Stimulated activated naive B cell treated with anti-CD40 and anti-IgM and Interleukin-4, amounts not matched to agents 10 μg/mL and 1 μg/mL and 100 μg/mL, for 72 hours (primary cell): ENCODE data around the gene SCD5.

ENCODE experiments used
- ATAC-seq, 2 donors: fragments of 150-1000 bp; cut with Tn5 transposase; replicated peaks; 2 replicates each; pipeline ENCODE4 v1.10.0; 2021; ENCODE audit warnings: moderate library complexity in 1 of 2
- DNase-seq: peaks from one replicate; pipeline ENCODE4 v3.0.0; 2021
- H3K27ac Mint-ChIP-seq: one replicate; pipeline ENCODE4 v1.8.0; 2022; ENCODE audit warnings: mild to moderate bottlenecking, mixed read lengths
- H3K27me3 Mint-ChIP-seq, 2 donors: one replicate each; pipeline ENCODE4 v1.8.0; 2022; ENCODE audit warnings: mixed read lengths in 2 of 2
- H3K36me3 Mint-ChIP-seq, 2 donors: one replicate each; pipeline ENCODE4 v1.8.0; 2022; ENCODE audit warnings: mixed read lengths in 2 of 2, mild to moderate bottlenecking in 1 of 2
- H3K4me1 Mint-ChIP-seq, 2 donors: one replicate each; pipeline ENCODE4 v1.8.0; 2022; ENCODE audit warnings: mixed read lengths in 2 of 2, mild to moderate bottlenecking in 1 of 2
- H3K4me3 Mint-ChIP-seq, 2 donors: one replicate each; pipeline ENCODE4 v1.8.0; 2022; ENCODE audit warnings: mild to moderate bottlenecking in 2 of 2, mixed read lengths in 2 of 2, moderate library complexity in 1 of 2
- H3K9me3 Mint-ChIP-seq, 2 donors: one replicate each; pipeline ENCODE4 v1.8.0; 2022; ENCODE audit warnings: mixed read lengths in 2 of 2, mild to moderate bottlenecking in 1 of 2

The SCD5 gene

GRCh38 chr4:82618103-82618720 is 180.4 kb downstream of the SCD5 start:
- Mint-ChIP-seq H3K9me3 (no peaks in the 10 kb centered on the region), H3K36me3 (no peaks in the 10 kb centered on the region), H3K27me3 (no peaks in the 10 kb centered on the region), H3K4me1 (no peaks in the 10 kb centered on the region), H3K27ac (no peak overlapping the region), H3K4me3 (no peak overlapping the region)
- DNase-seq (no peak), ATAC-seq (no peak)

- Mint-ChIP-seq H3K27me3 (no peaks in the 10 kb centered on the region), H3K4me3 (no peak overlapping the region), H3K4me1 (no peaks in the 10 kb centered on the region), H3K9me3 (no peaks in the 10 kb centered on the region), H3K36me3 (no peaks in the 10 kb centered on the region), H3K27ac (no peak overlapping the region)
- DNase-seq (no peak), ATAC-seq (no peak)
These were observed 183.7 kb downstream of the SCD5 start for GRCh38 chr4:82614838-82615449.

GRCh38 chr4:82613121-82613520 is 185.5 kb downstream of the SCD5 start:
- DNase-seq (no peak), ATAC-seq (no peak)
- H3K27ac Mint-ChIP-seq: no peak overlapping the region
- H3K36me3 Mint-ChIP-seq: no peaks in the 10 kb centered on the region
- no peak overlapping the region for H3K4me3 Mint-ChIP-seq
- no peaks in the 10 kb centered on the region for H3K27me3 Mint-ChIP-seq
- H3K4me1 Mint-ChIP-seq: no peaks in the 10 kb centered on the region
- H3K9me3 Mint-ChIP-seq: no peaks in the 10 kb centered on the region

- no peak overlapping the region for H3K4me3 Mint-ChIP-seq
- H3K36me3 Mint-ChIP-seq: no peaks in the 10 kb centered on the region
- DNase-seq (no peak), ATAC-seq (no peak)
- H3K9me3 Mint-ChIP-seq: no peaks in the 10 kb centered on the region
- no peaks in the 10 kb centered on the region for H3K4me1 Mint-ChIP-seq
- H3K27me3 Mint-ChIP-seq: no peaks in the 10 kb centered on the region
- H3K27ac Mint-ChIP-seq: no peak overlapping the region
These were observed 186.6 kb downstream of the SCD5 start for GRCh38 chr4:82611982-82612381.

- Mint-ChIP-seq H3K27me3 (no peaks in the 10 kb centered on the region), H3K4me3 (no peak overlapping the region), H3K36me3 (no peaks in the 10 kb centered on the region), H3K4me1 (no peaks in the 10 kb centered on the region), H3K27ac (no peak overlapping the region), H3K9me3 (no peaks in the 10 kb centered on the region)
- ATAC-seq (no peak), DNase-seq (no peak)
These were observed 187.1 kb downstream of the SCD5 start for GRCh38 chr4:82611527-82611926.

- no peaks in the 10 kb centered on the region for H3K9me3 Mint-ChIP-seq
- H3K27me3 Mint-ChIP-seq: no peaks in the 10 kb centered on the region
- H3K36me3 Mint-ChIP-seq: no peaks in the 10 kb centered on the region
- H3K4me1 Mint-ChIP-seq: no peaks in the 10 kb centered on the region
- DNase-seq (no peak), ATAC-seq (no peak)
- no peak overlapping the region for H3K27ac Mint-ChIP-seq
- no peak overlapping the region for H3K4me3 Mint-ChIP-seq
These were observed 188.6 kb downstream of the SCD5 start for GRCh38 chr4:82610041-82610440.

- no peak overlapping the region for H3K27ac Mint-ChIP-seq
- H3K4me3 Mint-ChIP-seq: no peak overlapping the region
- ATAC-seq: no peak
- no peaks in the 10 kb centered on the region for H3K4me1 Mint-ChIP-seq
- no peak for DNase-seq
- no peaks in the 10 kb centered on the region for H3K9me3 Mint-ChIP-seq
- H3K27me3 Mint-ChIP-seq: peaks cover 0 to 4% of the 10 kb centered on the region in 2 donors
- no peaks in the 10 kb centered on the region for H3K36me3 Mint-ChIP-seq
These were observed 192.0 kb downstream of the SCD5 start for GRCh38 chr4:82606622-82607021.

GRCh38 chr4:82604522-82604921 is 194.1 kb downstream of the SCD5 start:
- Mint-ChIP-seq H3K9me3 (no peaks in the 10 kb centered on the region), H3K4me1 (no peaks in the 10 kb centered on the region), H3K36me3 (no peaks in the 10 kb centered on the region), H3K27ac (no peak overlapping the region), H3K27me3 (peaks cover 0 to 4% of the 10 kb centered on the region in 2 donors), H3K4me3 (no peak overlapping the region)
- DNase-seq (no peak), ATAC-seq (no peak)

- H3K27ac Mint-ChIP-seq: no peak overlapping the region
- no peak for ATAC-seq
- no peaks in the 10 kb centered on the region for H3K4me1 Mint-ChIP-seq
- H3K27me3 Mint-ChIP-seq: peaks cover 0 to 4% of the 10 kb centered on the region in 2 donors
- H3K4me3 Mint-ChIP-seq: no peak overlapping the region
- no peak for DNase-seq
- H3K36me3 Mint-ChIP-seq: no peaks in the 10 kb centered on the region
- H3K9me3 Mint-ChIP-seq: no peaks in the 10 kb centered on the region
These were observed 197.2 kb downstream of the SCD5 start for GRCh38 chr4:82601242-82602015.

GRCh38 chr4:82599336-82599735 is 199.3 kb downstream of the SCD5 start:
- DNase-seq: no peak
- Mint-ChIP-seq H3K4me1 (no peaks in the 10 kb centered on the region), H3K4me3 (no peak overlapping the region), H3K36me3 (no peaks in the 10 kb centered on the region), H3K9me3 (no peaks in the 10 kb centered on the region), H3K27ac (no peak overlapping the region), H3K27me3 (peaks cover 0 to 4% of the 10 kb centered on the region in 2 donors)
- ATAC-seq: no peak

- Mint-ChIP-seq H3K4me3 (no peak overlapping the region), H3K27me3 (peaks cover 9 to 13% of the 10 kb centered on the region in 2 donors), H3K27ac (no peak overlapping the region), H3K4me1 (no peaks in the 10 kb centered on the region), H3K36me3 (no peaks in the 10 kb centered on the region), H3K9me3 (no peaks in the 10 kb centered on the region)
- ATAC-seq (no peak), DNase-seq (no peak)
These were observed 204.1 kb downstream of the SCD5 start for GRCh38 chr4:82594456-82594855.

- Mint-ChIP-seq H3K27me3 (peaks cover 9 to 13% of the 10 kb centered on the region in 2 donors), H3K4me1 (no peaks in the 10 kb centered on the region)
- ATAC-seq: no peak
These were observed 205.2 kb downstream of the SCD5 start for GRCh38 chr4:82593411-82593810.

GRCh38 chr4:82592639-82593038 is 206.0 kb downstream of the SCD5 start:
- ATAC-seq (no peak), DNase-seq (no peak)
- Mint-ChIP-seq H3K4me3 (no peak overlapping the region), H3K27ac (no peak overlapping the region), H3K36me3 (no peaks in the 10 kb centered on the region), H3K27me3 (peaks cover 9 to 13% of the 10 kb centered on the region in 2 donors), H3K4me1 (no peaks in the 10 kb centered on the region), H3K9me3 (no peaks in the 10 kb centered on the region)

More at GRCh38 chr4:82593411-82593810, 205.2 kb downstream of the SCD5 start:
- no peak for DNase-seq
- H3K36me3 Mint-ChIP-seq: no peaks in the 10 kb centered on the region
- no peaks in the 10 kb centered on the region for H3K9me3 Mint-ChIP-seq
- no peak overlapping the region for H3K27ac Mint-ChIP-seq
- H3K4me3 Mint-ChIP-seq: no peak overlapping the region

GRCh38 chr4:82591592-82591991 is 207.0 kb downstream of the SCD5 start:
- ATAC-seq: no peak

GRCh38 chr4:82589756-82590155 is 208.8 kb downstream of the SCD5 start:
- ATAC-seq (no peak), DNase-seq (no peak)
- H3K27ac Mint-ChIP-seq: no peak overlapping the region
- no peaks in the 10 kb centered on the region for H3K4me1 Mint-ChIP-seq
- no peaks in the 10 kb centered on the region for H3K36me3 Mint-ChIP-seq
- no peak overlapping the region for H3K4me3 Mint-ChIP-seq
- no peaks in the 10 kb centered on the region for H3K9me3 Mint-ChIP-seq
- peaks cover 9 to 13% of the 10 kb centered on the region in 2 donors for H3K27me3 Mint-ChIP-seq

More at GRCh38 chr4:82591592-82591991, 207.0 kb downstream of the SCD5 start:
- H3K4me1 Mint-ChIP-seq: no peaks in the 10 kb centered on the region
- no peaks in the 10 kb centered on the region for H3K36me3 Mint-ChIP-seq
- no peak overlapping the region for H3K27ac Mint-ChIP-seq
- H3K4me3 Mint-ChIP-seq: no peak overlapping the region
- no peak for DNase-seq
- peaks cover 9 to 13% of the 10 kb centered on the region in 2 donors for H3K27me3 Mint-ChIP-seq
- H3K9me3 Mint-ChIP-seq: no peaks in the 10 kb centered on the region
